ENCODE measurements around the gene GRAMD1A. TPM values are rescaled to one million over a fixed set of nuclear protein-coding genes. Genes with fewer than 3 reads are reported as not detected.
A peak's percentile ranks its signal among the peaks of the same experiment; 100 is the strongest.

The GRAMD1A gene
- total RNA-seq, 4 donors from 2014 or later = 38.8 to 45.1 (median 43.7) TPM

GRCh38 chr19:34983786-34984185, 16.3 kb upstream of the GRAMD1A start:
- ATAC-seq = no peak
- H3K36me3 ChIP-seq = no peaks in the 10 kb centered on the region
- in situ Hi-C loops (cut with MboI; ENCODE audit: low sequenced_read_pairs in 4 of 4) (loop anchor here in 1 of 4 donors (25.0 kb wide), 1 partner anchor 279 kb away; the partner anchor contains the start of gene USF2), intact Hi-C loops (cut with DNase I; ENCODE audit: low total_unique reads) (no loop called here)
- H3K27me3 ChIP-seq = no peaks in the 10 kb centered on the region
- no peak overlapping the region for H3K4me3 ChIP-seq
- TF ChIP-seq POLR2A (IDR thresholded peaks at IDR 0.05) (no peak), CTCF (IDR thresholded peaks at IDR 0.05 in 4 of 5, conservative IDR thresholded peaks at IDR 0.05 in 1 of 5) (no peak)
- H3K9me3 ChIP-seq = no peaks in the 10 kb centered on the region
- DNase-seq = no peak
- H3K27ac ChIP-seq = no peak overlapping the region
- H3K4me1 ChIP-seq = peaks cover 8 to 12% of the 10 kb centered on the region in 2 donors

DNA sequence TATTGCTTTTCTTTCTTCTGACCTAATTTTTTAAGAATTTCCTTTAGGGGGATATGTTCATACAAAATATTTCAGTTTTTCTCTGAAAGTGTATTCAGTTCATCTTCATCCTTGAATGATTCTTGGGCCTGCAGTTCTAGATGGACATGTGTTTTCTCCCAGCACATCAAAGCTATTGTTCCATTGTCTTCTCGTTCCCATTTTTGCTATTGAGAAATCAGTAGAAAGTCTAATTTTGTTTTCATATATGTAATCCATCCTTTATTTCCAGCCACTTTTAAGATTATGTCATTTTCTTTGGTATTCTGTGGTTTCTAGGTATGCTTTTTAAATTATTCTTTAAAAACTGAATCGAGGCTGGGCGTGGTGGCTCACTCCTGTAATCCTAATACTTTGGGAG, 15.8 kb upstream of the GRAMD1A start:
- Histone ChIP-seq H3K4me3 (no peak overlapping the region), H3K4me1 (peaks cover 8 to 12% of the 10 kb centered on the region in 2 donors), H3K36me3 (no peaks in the 10 kb centered on the region), H3K9me3 (no peaks in the 10 kb centered on the region), H3K27ac (no peak overlapping the region), H3K27me3 (no peaks in the 10 kb centered on the region)
- in situ Hi-C loops (cut with MboI; ENCODE audit: low sequenced_read_pairs in 4 of 4) (loop anchor here in 1 of 4 donors (25.0 kb wide), 1 partner anchor 278 kb away; the partner anchor contains the start of gene USF2), intact Hi-C loops (cut with DNase I; ENCODE audit: low total_unique reads) (no loop called here)
- ATAC-seq (no peak), DNase-seq (no peak)
- TF ChIP-seq CTCF (IDR thresholded peaks at IDR 0.05 in 4 of 5, conservative IDR thresholded peaks at IDR 0.05 in 1 of 5) (no peak), POLR2A (IDR thresholded peaks at IDR 0.05) (no peak)

GRCh38 chr19:34985249-34986022, 14.7 kb upstream of the GRAMD1A start:
- H3K9me3 ChIP-seq = no peaks in the 10 kb centered on the region
- in situ Hi-C loops (cut with MboI; ENCODE audit: low sequenced_read_pairs in 4 of 4) = loop anchor here in 1 of 4 donors (25.0 kb wide), 1 partner anchor 277 kb away; the partner anchor contains the start of gene USF2
- TF ChIP-seq POLR2A (IDR thresholded peaks at IDR 0.05) (no peak), CTCF (IDR thresholded peaks at IDR 0.05 in 4 of 5, conservative IDR thresholded peaks at IDR 0.05 in 1 of 5) (no peak)

DNA sequence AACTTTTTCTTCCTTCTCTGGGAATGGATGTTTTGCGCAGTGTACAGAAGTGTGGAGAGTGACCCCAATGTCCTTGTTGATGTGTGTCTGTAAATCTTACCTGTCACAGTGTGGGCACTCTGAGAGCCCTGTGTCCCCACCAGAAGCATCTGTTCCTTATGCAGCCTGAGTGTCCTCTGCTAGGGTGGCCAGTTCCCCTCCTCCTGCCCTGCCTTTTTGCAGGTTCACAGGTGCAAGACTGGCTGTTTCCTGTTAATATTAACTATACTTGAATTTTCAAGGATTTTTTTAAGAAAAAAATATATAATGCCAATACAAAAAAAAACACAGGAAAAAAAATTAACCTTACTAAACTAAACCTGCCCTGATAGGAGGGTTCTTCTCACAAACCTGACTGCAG, 12.0 kb upstream of the GRAMD1A start:
- no peak overlapping the region for H3K4me3 ChIP-seq
- intact Hi-C loops (cut with DNase I; ENCODE audit: low total_unique reads) (no loop called here), in situ Hi-C loops (cut with MboI; ENCODE audit: low sequenced_read_pairs in 4 of 4) (loop anchor here in 1 of 4 donors (25.0 kb wide), 1 partner anchor 274 kb away; the partner anchor contains the start of gene USF2)
- DNase-seq (no peak), ATAC-seq (no peak)
- TF ChIP-seq CTCF (IDR thresholded peaks at IDR 0.05 in 4 of 5, conservative IDR thresholded peaks at IDR 0.05 in 1 of 5) (no peak), POLR2A (IDR thresholded peaks at IDR 0.05) (no peak)
- H3K36me3 ChIP-seq = no peaks in the 10 kb centered on the region
- H3K27ac ChIP-seq = no peak overlapping the region
- peaks cover 8 to 12% of the 10 kb centered on the region in 2 donors for H3K4me1 ChIP-seq
- H3K27me3 ChIP-seq = no peaks in the 10 kb centered on the region
- no peaks in the 10 kb centered on the region for H3K9me3 ChIP-seq

More at GRCh38 chr19:34985249-34986022, 14.7 kb upstream of the GRAMD1A start:
- intact Hi-C loops (cut with DNase I; ENCODE audit: low total_unique reads) = no loop called here
- ATAC-seq (peak; percentile 91 to 93), DNase-seq (peak; percentile 23 to 73)
- Histone ChIP-seq H3K4me3 (no peak overlapping the region), H3K27me3 (no peaks in the 10 kb centered on the region), H3K4me1 (peaks cover 8 to 12% of the 10 kb centered on the region in 2 donors), H3K36me3 (no peaks in the 10 kb centered on the region), H3K27ac (peak overlapping the region in 3 of 4 donors; percentile 34 to 65 (median 58))

Data from gastrocnemius medialis (tissue), 4 donors.